AG09319 (cell line): ENCODE results near the gene CLPSL2.

Source experiments
- DNase-seq: peaks from one replicate; pipeline ENCODE4 v3.0.0-alpha.2; 2010; ENCODE audit warnings: low read depth; ENCODE audit errors: extremely low read depth
- CTCF ChIP-seq: IDR thresholded peaks from 2 replicates; pipeline ENCODE4 v1.5.1; 2011; ENCODE audit warnings: low read depth, mild to moderate bottlenecking, inconsistent platforms, low read length, moderate library complexity

CLPSL2 gene

GRCh38 chr6:35737413-35738211, 38.8 kb upstream of the CLPSL2 start:
- peak; percentile 66 for DNase-seq
- TF ChIP-seq CTCF = peak; percentile 78

GRCh38 chr6:35739645-35740524, 36.5 kb upstream of the CLPSL2 start:
- no peak for TF ChIP-seq CTCF
- no peak for DNase-seq

- TF ChIP-seq CTCF = no peak
- DNase-seq = no peak
Observed at GRCh38 chr6:35742842-35743241, 33.6 kb upstream of the CLPSL2 start.

GRCh38 chr6:35745509-35745908, 30.9 kb upstream of the CLPSL2 start:
- no peak for TF ChIP-seq CTCF
- DNase-seq = no peak

- TF ChIP-seq CTCF = no peak
- DNase-seq = no peak
Observed at GRCh38 chr6:35746516-35746915, 29.9 kb upstream of the CLPSL2 start.

GRCh38 chr6:35747877-35748276, 28.5 kb upstream of the CLPSL2 start:
- TF ChIP-seq CTCF = no peak
- no peak for DNase-seq

- no peak for TF ChIP-seq CTCF
- no peak for DNase-seq
Observed at GRCh38 chr6:35750557-35750956, 25.8 kb upstream of the CLPSL2 start.
